Keratinocyte (primary cell): ENCODE measurements around the gene RPS27L.

Experiments used
- EZH2 ChIP-seq: IDR thresholded peaks from one replicate; pipeline ENCODE4 v1.6.1; 2012; ENCODE audit warnings: inconsistent platforms, mild to moderate bottlenecking, low read length, moderate library complexity
- TF ChIP-seq, protein P1 (sequence below), 3 experiments: IDR thresholded peaks in 1 of 3; conservative IDR thresholded peaks in 1 of 3; optimal IDR thresholded peaks in 1 of 3; 2 replicates in 2 of 3; 3 replicates in 1 of 3; pipeline versions ENCODE3 to v1.5.1; 2011; ENCODE audit warnings: low read length in 3 of 3, mild to moderate bottlenecking in 3 of 3, moderate library complexity in 2 of 3, control low read depth in 1 of 3, inconsistent platforms in 1 of 3; ENCODE audit not compliant: insufficient read depth in 2 of 3; ENCODE audit errors: extremely low read depth in 1 of 3

DNA sequence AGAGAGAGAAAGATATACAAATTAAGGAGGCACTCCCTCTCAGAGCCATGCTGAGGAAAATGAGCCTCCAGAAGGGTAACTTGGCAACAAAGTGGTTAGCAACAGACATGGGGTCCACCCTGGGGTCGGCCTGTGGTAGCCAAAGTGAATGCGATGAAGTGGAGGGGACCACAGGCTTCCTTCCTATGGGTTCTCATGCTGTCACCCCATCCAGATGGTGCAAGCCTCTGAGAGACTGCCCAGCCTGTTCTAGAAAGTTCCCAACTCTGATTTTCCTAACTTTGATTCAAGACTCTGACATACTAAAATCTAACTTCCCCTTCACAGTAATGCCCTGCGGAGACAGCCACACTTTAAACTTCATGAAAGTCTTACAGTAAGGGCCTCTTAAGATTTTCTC is 53.9 kb downstream of the RPS27L start:
- TF ChIP-seq, protein P1, sequence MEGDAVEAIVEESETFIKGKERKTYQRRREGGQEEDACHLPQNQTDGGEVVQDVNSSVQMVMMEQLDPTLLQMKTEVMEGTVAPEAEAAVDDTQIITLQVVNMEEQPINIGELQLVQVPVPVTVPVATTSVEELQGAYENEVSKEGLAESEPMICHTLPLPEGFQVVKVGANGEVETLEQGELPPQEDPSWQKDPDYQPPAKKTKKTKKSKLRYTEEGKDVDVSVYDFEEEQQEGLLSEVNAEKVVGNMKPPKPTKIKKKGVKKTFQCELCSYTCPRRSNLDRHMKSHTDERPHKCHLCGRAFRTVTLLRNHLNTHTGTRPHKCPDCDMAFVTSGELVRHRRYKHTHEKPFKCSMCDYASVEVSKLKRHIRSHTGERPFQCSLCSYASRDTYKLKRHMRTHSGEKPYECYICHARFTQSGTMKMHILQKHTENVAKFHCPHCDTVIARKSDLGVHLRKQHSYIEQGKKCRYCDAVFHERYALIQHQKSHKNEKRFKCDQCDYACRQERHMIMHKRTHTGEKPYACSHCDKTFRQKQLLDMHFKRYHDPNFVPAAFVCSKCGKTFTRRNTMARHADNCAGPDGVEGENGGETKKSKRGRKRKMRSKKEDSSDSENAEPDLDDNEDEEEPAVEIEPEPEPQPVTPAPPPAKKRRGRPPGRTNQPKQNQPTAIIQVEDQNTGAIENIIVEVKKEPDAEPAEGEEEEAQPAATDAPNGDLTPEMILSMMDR (optimal IDR thresholded peaks at IDR 0.05 in 1 of 3, IDR thresholded peaks at IDR 0.05 in 1 of 3, conservative IDR thresholded peaks at IDR 0.05 in 1 of 3; ENCODE audit: extremely low read depth in 1 of 3, insufficient read depth in 2 of 3, low read length in 3 of 3): no peak
- no peak for TF ChIP-seq EZH2
